ENCODE results near the gene DOCK2. TPM values are rescaled to one million over a fixed set of nuclear protein-coding genes. Genes with fewer than 3 reads are reported as not detected.

Gene DOCK2
- total RNA-seq, 3 donors from 2014 or later, result 13.4 to 43.8 (median 19.8) TPM

DNA sequence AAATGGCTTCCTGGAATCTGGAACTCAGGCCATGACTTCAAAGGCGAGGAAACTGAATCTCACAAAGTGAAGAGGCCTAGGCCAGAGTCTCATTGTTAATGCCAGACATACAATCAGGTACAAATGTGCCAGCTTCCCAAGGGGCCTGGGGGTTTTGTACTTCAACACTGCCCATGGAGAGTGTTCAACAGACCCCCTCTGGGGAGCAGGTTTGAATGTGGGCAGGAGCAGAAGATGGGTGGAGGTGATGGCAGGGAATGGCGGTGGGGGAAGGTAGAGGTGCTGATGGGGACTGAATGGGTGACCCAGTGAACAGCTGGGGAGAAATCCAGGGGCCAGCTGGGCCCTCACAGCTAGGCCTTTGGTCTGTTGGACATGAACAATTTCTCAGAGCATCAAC, 480.7 kb downstream of the DOCK2 start:
- no peak overlapping the region for H3K27ac ChIP-seq
- no peaks in the 10 kb centered on the region for H3K27me3 ChIP-seq
- H3K4me1 ChIP-seq, result no peaks in the 10 kb centered on the region
- no peak overlapping the region for H3K4me3 ChIP-seq
- no peaks in the 10 kb centered on the region for H3K9me3 ChIP-seq
- TF ChIP-seq POLR2A (IDR thresholded peaks at IDR 0.05) (no peak), POLR2AphosphoS5 (IDR thresholded peaks at IDR 0.05) (no peak)
- TF ChIP-seq, protein P1, sequence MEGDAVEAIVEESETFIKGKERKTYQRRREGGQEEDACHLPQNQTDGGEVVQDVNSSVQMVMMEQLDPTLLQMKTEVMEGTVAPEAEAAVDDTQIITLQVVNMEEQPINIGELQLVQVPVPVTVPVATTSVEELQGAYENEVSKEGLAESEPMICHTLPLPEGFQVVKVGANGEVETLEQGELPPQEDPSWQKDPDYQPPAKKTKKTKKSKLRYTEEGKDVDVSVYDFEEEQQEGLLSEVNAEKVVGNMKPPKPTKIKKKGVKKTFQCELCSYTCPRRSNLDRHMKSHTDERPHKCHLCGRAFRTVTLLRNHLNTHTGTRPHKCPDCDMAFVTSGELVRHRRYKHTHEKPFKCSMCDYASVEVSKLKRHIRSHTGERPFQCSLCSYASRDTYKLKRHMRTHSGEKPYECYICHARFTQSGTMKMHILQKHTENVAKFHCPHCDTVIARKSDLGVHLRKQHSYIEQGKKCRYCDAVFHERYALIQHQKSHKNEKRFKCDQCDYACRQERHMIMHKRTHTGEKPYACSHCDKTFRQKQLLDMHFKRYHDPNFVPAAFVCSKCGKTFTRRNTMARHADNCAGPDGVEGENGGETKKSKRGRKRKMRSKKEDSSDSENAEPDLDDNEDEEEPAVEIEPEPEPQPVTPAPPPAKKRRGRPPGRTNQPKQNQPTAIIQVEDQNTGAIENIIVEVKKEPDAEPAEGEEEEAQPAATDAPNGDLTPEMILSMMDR (IDR thresholded peaks at IDR 0.05), result no peak
- no peak for DNase-seq (ENCODE audit: low spot score in 2 of 2)
- intact Hi-C loops (cut with DNase I; ENCODE audit: low total_unique reads), result no loop called here
- H3K36me3 ChIP-seq, result no peaks in the 10 kb centered on the region

DNA sequence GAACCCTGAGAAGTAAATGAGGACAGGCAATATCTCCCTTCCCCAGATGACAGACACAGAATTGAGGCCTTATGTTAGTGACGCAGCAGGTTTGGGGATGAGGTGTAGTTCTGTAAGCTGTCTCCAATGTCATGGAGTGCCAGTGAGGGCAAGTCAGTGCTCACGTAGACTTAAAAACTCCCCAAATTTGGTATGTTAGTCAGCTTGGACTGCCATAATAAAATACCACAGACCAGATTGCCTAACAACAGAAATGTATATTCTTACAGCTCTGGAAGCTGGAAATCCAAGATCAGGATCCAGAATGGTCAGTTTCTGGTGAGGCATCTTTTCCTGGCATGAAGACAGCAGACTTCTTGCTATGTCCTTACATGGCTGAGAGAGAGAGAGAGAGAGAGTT, 483.5 kb downstream of the DOCK2 start:
- intact Hi-C loops (cut with DNase I; ENCODE audit: low total_unique reads), result no loop called here
- no peak overlapping the region for H3K4me3 ChIP-seq
- H3K27me3 ChIP-seq, result no peaks in the 10 kb centered on the region
- H3K27ac ChIP-seq, result no peak overlapping the region
- DNase-seq (ENCODE audit: low spot score in 2 of 2), result no peak
- peaks cover 0 to 4% of the 10 kb centered on the region in 2 donors for H3K9me3 ChIP-seq
- TF ChIP-seq POLR2AphosphoS5 (IDR thresholded peaks at IDR 0.05), result no peak
- TF ChIP-seq, protein P1 (IDR thresholded peaks at IDR 0.05), result no peak
- no peak for TF ChIP-seq POLR2A (IDR thresholded peaks at IDR 0.05)
- no peaks in the 10 kb centered on the region for H3K36me3 ChIP-seq
- H3K4me1 ChIP-seq, result no peaks in the 10 kb centered on the region

DNA sequence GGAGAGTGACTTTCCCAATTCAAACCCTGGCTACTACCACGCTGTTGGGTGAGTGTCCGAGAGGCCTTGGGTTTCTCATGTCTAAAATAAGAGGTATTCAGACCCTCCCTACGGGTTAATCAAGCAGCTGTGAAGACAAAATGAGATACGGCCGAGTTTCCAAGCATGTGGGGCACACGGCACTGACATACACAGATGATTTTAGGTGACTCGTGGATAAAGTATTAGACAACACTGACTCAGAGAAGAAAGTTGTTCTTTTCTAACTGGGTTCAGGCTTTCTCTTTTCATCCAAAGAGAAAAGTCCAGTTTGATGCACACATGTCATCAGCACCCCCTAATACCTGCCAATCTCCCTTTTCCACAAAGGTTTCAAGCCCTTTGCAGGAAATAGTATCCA, 484.2 kb downstream of the DOCK2 start:
- H3K4me1 ChIP-seq, result no peaks in the 10 kb centered on the region
- H3K9me3 ChIP-seq, result peaks cover 1 to 11% of the 10 kb centered on the region in 2 donors
- intact Hi-C loops (cut with DNase I; ENCODE audit: low total_unique reads), result no loop called here
- H3K27ac ChIP-seq, result no peak overlapping the region
- no peak for DNase-seq (ENCODE audit: low spot score in 2 of 2)
- H3K27me3 ChIP-seq, result no peaks in the 10 kb centered on the region
- no peaks in the 10 kb centered on the region for H3K36me3 ChIP-seq
- H3K4me3 ChIP-seq, result no peak overlapping the region
- TF ChIP-seq, protein P1 (IDR thresholded peaks at IDR 0.05), result no peak
- TF ChIP-seq POLR2A (IDR thresholded peaks at IDR 0.05), result no peak
- no peak for TF ChIP-seq POLR2AphosphoS5 (IDR thresholded peaks at IDR 0.05)

DNA sequence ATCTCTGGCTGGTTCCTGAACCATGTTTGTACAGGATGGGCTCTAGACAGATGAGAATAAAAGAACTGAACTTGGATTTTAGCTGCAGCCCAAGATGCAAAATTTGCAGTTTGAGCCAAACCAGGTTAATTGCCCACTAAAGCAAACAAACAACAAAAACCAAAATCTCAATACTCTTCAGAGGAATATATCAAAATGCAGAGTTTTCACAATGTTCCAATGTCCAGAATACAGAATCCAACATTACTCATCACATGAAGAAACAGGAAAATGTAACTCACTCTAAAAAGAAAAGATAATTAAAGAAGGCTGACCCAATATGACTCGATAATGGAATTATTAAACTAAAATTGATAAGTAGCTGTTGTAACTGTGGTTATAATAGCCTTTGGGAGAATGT, 489.0 kb downstream of the DOCK2 start:
- intact Hi-C loops (cut with DNase I; ENCODE audit: low total_unique reads), result no loop called here
- H3K36me3 ChIP-seq, result no peaks in the 10 kb centered on the region
- H3K9me3 ChIP-seq, result peaks cover 5 to 25% of the 10 kb centered on the region in 2 donors
- no peaks in the 10 kb centered on the region for H3K4me1 ChIP-seq
- H3K27me3 ChIP-seq, result no peaks in the 10 kb centered on the region
- TF ChIP-seq POLR2AphosphoS5 (IDR thresholded peaks at IDR 0.05) (no peak), POLR2A (IDR thresholded peaks at IDR 0.05) (no peak)
- TF ChIP-seq, protein P1 (IDR thresholded peaks at IDR 0.05), result no peak
- H3K4me3 ChIP-seq, result no peak overlapping the region
- H3K27ac ChIP-seq, result no peak overlapping the region
- no peak for DNase-seq (ENCODE audit: low spot score in 2 of 2)

DNA sequence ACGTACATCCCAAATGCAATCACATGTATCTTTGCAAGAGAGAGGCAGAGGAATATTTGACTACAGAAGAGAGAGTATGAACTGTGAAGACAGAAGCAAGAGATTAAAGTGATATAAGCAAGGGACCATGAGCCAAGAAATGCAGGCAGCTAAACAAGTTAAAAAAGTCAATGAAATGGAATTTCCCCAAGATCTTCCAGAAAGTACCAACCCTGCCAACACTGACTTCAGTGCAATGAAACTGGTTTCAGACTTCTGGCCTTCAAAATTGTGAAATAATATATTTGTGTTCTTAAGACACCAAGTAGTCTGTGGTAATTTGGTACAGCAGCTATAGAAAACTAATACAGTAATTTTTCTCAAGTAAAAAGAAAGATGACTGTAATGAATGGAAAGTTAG, 489.6 kb downstream of the DOCK2 start:
- intact Hi-C loops (cut with DNase I; ENCODE audit: low total_unique reads), result no loop called here

More for the DNA sequence above, 489.6 kb downstream of the DOCK2 start:
- H3K36me3 ChIP-seq, result no peaks in the 10 kb centered on the region
- H3K27ac ChIP-seq, result no peak overlapping the region
- no peaks in the 10 kb centered on the region for H3K27me3 ChIP-seq
- no peaks in the 10 kb centered on the region for H3K4me1 ChIP-seq
- DNase-seq (ENCODE audit: low spot score in 2 of 2), result no peak
- TF ChIP-seq POLR2A (IDR thresholded peaks at IDR 0.05) (no peak), POLR2AphosphoS5 (IDR thresholded peaks at IDR 0.05) (no peak)
- TF ChIP-seq, protein P1 (IDR thresholded peaks at IDR 0.05), result no peak
- no peak overlapping the region for H3K4me3 ChIP-seq
- H3K9me3 ChIP-seq, result peaks cover 5 to 25% of the 10 kb centered on the region in 2 donors
